HG03196 (cell line): ENCODE measurements around the gene ZNF556.
"Not testable (repeated sequence)": the region's sequence is repeated elsewhere in the genome, so short reads cannot be mapped to it uniquely, and the experiment has no call there.

Experiments
- ATAC-seq: cut with Tn5 transposase; IDR thresholded peaks from one replicate; pipeline ENCODE4 v1.9.1; 2021; ENCODE audit not compliant: unreplicated experiment

ZNF556 gene

DNA sequence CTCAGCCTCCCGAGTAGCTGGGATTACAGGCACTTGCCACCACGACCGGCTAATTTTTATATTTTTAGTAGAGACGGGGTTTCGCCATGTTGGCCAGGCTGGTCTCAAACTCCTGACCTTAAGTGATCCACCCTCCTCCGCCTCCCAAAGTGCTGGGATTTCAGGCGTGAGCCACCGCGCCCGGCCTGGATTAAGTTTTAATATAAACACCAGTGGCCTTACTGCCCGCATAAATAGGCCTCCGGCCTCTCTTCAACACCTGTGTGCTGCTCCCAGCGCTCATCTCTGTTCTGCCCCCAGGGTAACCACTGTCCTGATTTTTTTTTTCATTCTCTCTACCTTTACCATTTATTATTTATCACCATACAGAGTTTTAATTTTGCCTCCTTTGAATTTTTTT lies 36.2 kb downstream of the ZNF556 start:
- not testable (repeated sequence) for ATAC-seq

DNA sequence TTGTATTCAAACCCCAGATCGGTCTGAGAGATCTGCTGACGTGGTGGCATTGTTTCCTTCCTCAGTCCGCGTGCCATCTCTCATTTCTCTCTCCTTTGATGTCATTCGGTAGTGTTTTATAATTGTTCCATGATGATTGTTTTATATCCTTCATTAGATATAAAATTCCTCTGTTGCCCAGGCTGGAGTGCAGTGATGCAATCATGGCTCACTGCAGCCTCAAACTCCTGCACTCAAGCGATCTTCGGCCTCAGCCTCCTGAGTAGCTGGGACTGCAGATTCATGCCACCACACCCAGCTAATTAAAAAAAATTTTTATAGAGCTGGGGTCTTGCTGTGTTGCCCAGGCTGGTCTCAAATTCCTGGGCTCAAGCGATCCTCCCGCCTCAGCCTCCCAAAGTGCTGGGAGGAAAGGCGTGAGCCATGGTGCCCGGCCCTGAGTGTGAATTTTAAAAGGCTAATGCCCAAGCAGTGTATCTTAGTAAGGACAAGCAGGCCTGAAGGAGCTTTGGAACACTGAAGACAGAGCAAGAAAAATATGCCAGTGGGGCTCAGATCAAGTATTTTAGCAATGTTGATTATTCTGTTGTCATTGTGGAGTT lies 38.9 kb downstream of the ZNF556 start:
- ATAC-seq: no peak

DNA sequence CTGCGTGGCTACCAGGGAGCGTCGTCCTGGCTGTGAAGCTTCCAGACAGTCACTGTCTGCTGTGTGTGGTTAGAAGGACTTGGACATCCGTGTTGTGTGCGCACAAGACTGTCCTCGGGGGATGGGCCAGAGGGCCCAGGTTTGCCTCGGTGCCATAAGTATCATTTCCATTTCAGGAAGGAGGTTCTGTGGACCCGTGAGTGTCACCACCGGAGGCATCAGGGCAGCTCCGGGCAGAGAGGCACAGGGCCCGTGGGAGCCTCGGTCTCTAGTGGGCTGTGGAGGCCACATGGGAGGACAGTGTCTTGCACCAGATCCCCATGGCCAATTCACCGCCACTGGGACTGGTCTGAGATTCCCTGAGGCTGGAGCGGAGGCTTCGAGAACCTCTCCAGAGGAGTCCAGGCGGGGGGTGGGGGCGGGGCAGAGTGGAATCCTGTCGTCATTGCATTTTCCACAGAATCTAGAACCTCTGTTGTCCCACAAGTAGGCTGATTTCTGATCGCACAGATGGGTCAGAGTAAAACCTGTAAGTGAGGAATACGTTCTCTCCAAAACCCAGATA lies 39.6 kb downstream of the ZNF556 start:
- ATAC-seq: no peak

DNA sequence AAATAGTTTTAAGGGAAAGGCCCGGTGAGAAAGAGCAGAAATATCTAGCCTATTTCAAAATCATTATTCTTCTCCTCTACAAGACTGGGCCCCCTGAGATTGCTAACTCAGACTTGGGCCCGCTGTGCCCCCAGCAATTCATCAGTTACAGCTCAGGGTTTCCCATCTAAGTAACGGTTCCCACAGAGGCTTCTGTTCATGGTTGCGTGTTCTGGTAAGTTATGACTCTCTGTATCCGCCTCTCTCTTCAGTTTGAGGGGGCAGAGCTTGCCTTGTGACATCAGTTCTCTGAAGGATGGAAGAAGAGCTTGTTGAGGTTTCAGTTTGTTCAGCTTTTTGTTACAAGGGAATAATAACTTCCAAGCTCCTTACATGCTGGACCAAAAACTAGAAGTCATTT lies 45.2 kb downstream of the ZNF556 start:
- no peak for ATAC-seq

DNA sequence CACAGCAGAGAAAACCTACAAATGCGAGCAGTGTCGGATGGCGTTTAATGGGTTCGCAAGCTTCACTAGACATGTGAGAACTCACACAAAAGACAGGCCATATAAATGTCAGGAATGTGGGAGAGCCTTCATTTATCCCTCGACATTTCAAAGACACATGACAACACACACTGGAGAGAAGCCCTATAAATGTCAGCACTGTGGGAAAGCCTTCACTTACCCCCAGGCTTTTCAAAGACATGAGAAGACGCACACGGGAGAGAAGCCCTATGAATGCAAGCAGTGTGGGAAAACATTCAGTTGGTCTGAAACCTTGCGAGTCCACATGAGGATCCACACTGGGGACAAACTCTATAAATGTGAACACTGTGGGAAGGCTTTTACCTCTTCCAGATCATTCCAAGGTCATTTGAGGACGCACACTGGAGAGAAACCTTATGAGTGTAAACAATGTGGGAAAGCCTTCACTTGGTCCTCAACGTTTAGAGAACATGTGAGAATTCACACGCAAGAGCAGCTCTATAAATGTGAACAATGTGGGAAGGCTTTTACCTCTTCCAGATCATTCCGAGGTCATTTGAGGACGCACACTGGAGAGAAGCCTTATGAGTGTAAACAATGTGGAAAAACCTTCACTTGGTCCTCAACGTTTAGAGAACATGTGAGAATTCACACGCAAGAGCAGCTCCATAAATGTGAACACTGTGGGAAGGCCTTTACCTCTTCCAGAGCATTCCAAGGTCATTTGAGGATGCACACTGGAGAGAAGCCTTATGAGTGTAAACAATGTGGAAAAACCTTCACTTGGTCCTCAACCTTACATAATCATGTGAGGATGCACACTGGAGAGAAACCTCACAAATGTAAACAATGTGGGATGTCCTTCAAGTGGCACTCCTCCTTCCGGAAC lies 50.4 kb downstream of the ZNF556 start:
- no peak for ATAC-seq

DNA sequence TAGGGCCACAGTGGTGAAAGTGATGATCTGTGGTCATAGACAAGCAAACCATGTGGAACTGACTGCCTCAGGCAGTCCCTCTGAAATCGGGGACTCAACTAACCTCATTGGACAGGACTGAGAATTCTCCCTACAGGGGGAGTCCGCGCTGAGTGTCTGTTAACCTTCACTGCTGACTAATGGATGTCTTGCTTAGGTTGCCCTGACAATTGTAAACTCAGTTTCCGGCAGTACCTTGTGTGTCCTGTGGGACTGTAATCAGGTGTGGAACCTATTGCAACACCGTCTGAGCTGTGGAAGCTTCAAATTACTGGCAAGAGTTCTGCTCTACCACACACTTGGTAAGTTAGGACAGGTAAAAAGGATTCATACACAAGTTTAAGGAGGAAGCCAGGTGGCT lies 55.9 kb downstream of the ZNF556 start:
- no peak for ATAC-seq

DNA sequence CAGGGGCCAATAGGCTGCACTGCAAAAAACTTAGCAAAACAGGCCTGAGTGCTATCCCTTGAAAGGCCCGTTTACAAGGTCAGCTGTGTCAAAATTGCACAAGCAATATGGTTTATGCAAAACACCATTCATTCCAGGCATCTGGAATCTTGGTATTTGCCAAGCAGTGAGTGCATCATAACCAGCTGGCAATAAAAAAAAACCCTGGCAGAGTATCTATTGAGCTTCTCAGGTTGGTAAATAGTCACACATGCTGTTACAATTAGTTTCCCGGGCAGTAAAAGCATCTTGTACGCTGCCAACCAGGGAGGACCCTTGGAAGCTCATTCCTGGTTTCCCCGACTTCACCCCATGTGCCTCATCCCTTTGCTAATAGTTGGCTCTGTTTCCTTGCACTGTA lies 56.4 kb downstream of the ZNF556 start:
- no peak for ATAC-seq

DNA sequence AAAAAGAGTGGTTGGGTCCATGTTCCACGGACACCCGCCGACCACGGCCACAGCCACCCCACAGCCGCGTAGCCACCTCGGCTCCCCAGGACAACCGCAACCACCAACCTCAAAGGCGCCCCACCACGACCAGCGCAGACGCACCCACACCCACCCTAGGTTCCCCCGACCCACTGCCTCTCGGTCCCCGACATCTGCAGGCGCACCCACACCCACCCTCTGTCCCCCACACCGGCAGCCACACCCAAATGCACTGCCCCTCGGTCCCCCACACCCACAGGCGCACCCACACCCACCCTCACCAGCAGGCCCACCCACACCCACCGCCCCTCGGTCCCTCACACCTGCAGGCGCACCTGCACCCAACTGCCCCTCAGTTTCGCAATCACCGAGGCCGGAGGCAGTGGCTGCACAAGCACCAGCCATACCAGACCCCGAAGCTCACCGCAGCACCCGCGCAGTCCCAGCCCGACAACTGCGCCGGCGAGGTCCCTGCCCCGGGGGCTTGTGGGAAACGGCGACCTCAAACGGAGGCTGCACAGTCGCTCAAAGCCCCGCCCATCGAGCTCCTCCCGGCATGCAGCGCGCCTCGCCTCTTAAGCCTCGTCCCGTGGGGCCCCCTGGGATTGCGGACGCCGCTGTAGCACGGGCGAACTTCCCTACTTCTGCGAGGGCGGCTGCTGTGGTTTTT lies 59.4 kb downstream of the ZNF556 start:
- no peak for ATAC-seq

DNA sequence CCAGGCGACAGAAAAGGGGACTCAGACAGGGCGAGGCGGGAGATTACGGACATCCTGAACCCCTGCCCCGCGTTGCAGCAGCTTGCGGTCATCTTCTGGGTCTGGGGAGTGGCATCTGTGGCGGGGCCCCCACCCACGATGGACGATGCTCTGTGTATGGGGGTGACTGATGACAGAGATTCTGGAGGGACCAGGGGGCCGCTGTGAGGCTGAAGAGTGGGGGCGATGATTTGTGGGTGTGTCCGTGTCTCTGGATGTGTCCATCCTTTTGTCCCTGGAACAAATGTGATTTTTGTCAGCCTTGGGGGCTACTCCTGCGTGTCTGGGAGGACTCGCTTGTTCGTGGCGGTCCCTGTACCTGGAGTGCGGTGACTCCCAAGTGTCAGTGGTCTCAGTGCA lies 59.9 kb downstream of the ZNF556 start:
- ATAC-seq: no peak
